ENCODE results near the gene MEGF10.

- TF ChIP-seq POLR2AphosphoS5 (IDR thresholded peaks at IDR 0.05) (no peak), CTCF (IDR thresholded peaks at IDR 0.05) (no peak)
Observed at GRCh38 chr5:127306647-127307046, 16.1 kb downstream of the MEGF10 start.
